ENCODE measurements around the gene MAPK12.

MAPK12 gene

GRCh38 chr22:50261615-50262459, at the start of gene MAPK12:
TSS of gene MAPK12 (minus strand) at chr22:50261683. CDS start at chr22:50261509, 174 bp downstream.
- peak; percentile 92 for DNase-seq (ENCODE audit: low spot score)

GRCh38 chr22:50310949-50311444, 49.5 kb upstream of the MAPK12 start:
- no peak for DNase-seq (ENCODE audit: low spot score)

GRCh38 chr22:50310031-50310722, 48.7 kb upstream of the MAPK12 start:
- DNase-seq (ENCODE audit: low spot score), result no peak

GRCh38 chr22:50309601-50309991, 48.1 kb upstream of the MAPK12 start:
- no peak for DNase-seq (ENCODE audit: low spot score)

- DNase-seq (ENCODE audit: low spot score), result no peak
Observed at GRCh38 chr22:50308986-50309600, 47.6 kb upstream of the MAPK12 start.

- DNase-seq (ENCODE audit: low spot score), result no peak
Observed at GRCh38 chr22:50308597-50308935, 47.1 kb upstream of the MAPK12 start.

GRCh38 chr22:50307890-50308596, 46.6 kb upstream of the MAPK12 start:
- no peak for DNase-seq (ENCODE audit: low spot score)

- DNase-seq (ENCODE audit: low spot score), result peak; percentile 92
Observed at GRCh38 chr22:50306753-50307749, 45.6 kb upstream of the MAPK12 start, which contains the start of gene PLXNB2. TSS of gene PLXNB2 (minus strand) at chr22:50307646. CDS start at chr22:50290584, 17,062 bp downstream.

- DNase-seq (ENCODE audit: low spot score), result no peak
Observed at GRCh38 chr22:50305923-50306566, 44.6 kb upstream of the MAPK12 start.

GRCh38 chr22:50305393-50305922, 44.0 kb upstream of the MAPK12 start:
- DNase-seq (ENCODE audit: low spot score), result no peak

- no peak for DNase-seq (ENCODE audit: low spot score)
Observed at GRCh38 chr22:50304528-50305392, 43.3 kb upstream of the MAPK12 start.

- no peak for DNase-seq (ENCODE audit: low spot score)
Observed at GRCh38 chr22:50303848-50304527, 42.5 kb upstream of the MAPK12 start.

- DNase-seq (ENCODE audit: low spot score), result no peak
Observed at GRCh38 chr22:50303515-50303847, 42.0 kb upstream of the MAPK12 start.

GRCh38 chr22:50302564-50302963, 41.1 kb upstream of the MAPK12 start:
- DNase-seq (ENCODE audit: low spot score), result no peak

GRCh38 chr22:50302041-50302541, 40.6 kb upstream of the MAPK12 start:
- DNase-seq (ENCODE audit: low spot score), result no peak

- no peak for DNase-seq (ENCODE audit: low spot score)
Observed at GRCh38 chr22:50301581-50301991, 40.1 kb upstream of the MAPK12 start.

- DNase-seq (ENCODE audit: low spot score), result no peak
Observed at GRCh38 chr22:50300620-50301257, 39.3 kb upstream of the MAPK12 start.
